ENCODE measurements around the gene BPIFB2. TPM values are rescaled to one million over a fixed set of nuclear protein-coding genes. Genes with fewer than 3 reads are reported as not detected.

The BPIFB2 gene
- total and polyA plus RNA-seq, 10 of the 15 experiments (the other 5 are each of a cell fraction or from before 2014, with no cell fraction given): not detected

GRCh38 chr20:32991792-32992641 is 15.5 kb upstream of the BPIFB2 start:
- Histone ChIP-seq H3K36me3 (ENCODE audit: control insufficient read depth in 2 of 2, insufficient read depth in 2 of 2, low read length in 1 of 2) (no peaks in the 10 kb centered on the region), H3K27me3 (replicated peaks in 1 of 2; ENCODE audit: control insufficient read depth in 2 of 2, insufficient read depth in 2 of 2, low read length in 1 of 2) (no peaks in the 10 kb centered on the region), H3K9ac (ENCODE audit: control insufficient read depth, insufficient read depth, low read length) (no peak overlapping the region), H4K20me1 (ENCODE audit: control insufficient read depth, insufficient read depth) (no peaks in the 10 kb centered on the region), H2AFZ (ENCODE audit: control insufficient read depth, low read depth, low read length) (no peak overlapping the region), H3K4me2 (ENCODE audit: control insufficient read depth, insufficient read depth) (no peak overlapping the region), H3K4me3 (no peak overlapping the region), H3K27ac (ENCODE audit: control insufficient read depth, insufficient read depth) (no peak overlapping the region), H3K4me1 (ENCODE audit: control insufficient read depth, insufficient read depth, low read length) (no peaks in the 10 kb centered on the region), H3K79me2 (ENCODE audit: control insufficient read depth, insufficient read depth, low read length) (no peaks in the 10 kb centered on the region), H3K9me3 (replicated peaks; ENCODE audit: control insufficient read depth, insufficient read depth, low read length) (no peaks in the 10 kb centered on the region)
- ChIA-PET CTCF (no interaction called here), POLR2A (no interaction called here), SMC1A (ENCODE audit: uncharacterized antibody, unreplicated experiment) (no interaction called here), RAD21 (ENCODE audit: unreplicated experiment) (no interaction called here)
- intact Hi-C loops (cut with micrococcal nuclease; ENCODE audit: unreplicated experiment) (no loop called here), in situ Hi-C loops (cut with MboI) (no loop called here)
- BruUV-seq (replicated peaks): no TSS peak
- no peak for FAIRE-seq
- WGBS (ENCODE audit: insufficient coverage, insufficient replicate concordance, low lambda C conversion rate, missing lambda C conversion rate): 55% methylated on average over 8 of the region's 8 CpGs
- no peak for ATAC-seq
- DNase-seq (ENCODE audit: low read depth, low spot score): no peak
- TF ChIP-seq RBBP5 (conservative IDR thresholded peaks at IDR 0.05) (no peak), MEF2B (IDR thresholded peaks at IDR 0.05; ENCODE audit: partially characterized antibody, poor library complexity, severe bottlenecking) (peak; percentile 18), SMC3 (IDR thresholded peaks at IDR 0.05; ENCODE audit: borderline replicate concordance, low read length) (no peak)

GRCh38 chr20:32993496-32994050 is 13.9 kb upstream of the BPIFB2 start:
- TF ChIP-seq NR2F1 (conservative IDR thresholded peaks at IDR 0.05): no peak
- TF ChIP-seq EED (IDR thresholded peaks at IDR 0.05; ENCODE audit: low read depth): no peak
- TF ChIP-seq IKZF2 (IDR thresholded peaks at IDR 0.05): no peak
- TF ChIP-seq PAX5 (IDR thresholded peaks at IDR 0.05; ENCODE audit: borderline replicate concordance, low read depth, low read length): no peak
- no peak for TF ChIP-seq TCF7 (IDR thresholded peaks at IDR 0.05; ENCODE audit: borderline replicate concordance)
- no peak for TF ChIP-seq ESRRA (IDR thresholded peaks at IDR 0.05; ENCODE audit: low read length)
- no peak for TF ChIP-seq GATAD2B (conservative IDR thresholded peaks at IDR 0.05; ENCODE audit: low read depth)
- no peak for TF ChIP-seq MXI1 (IDR thresholded peaks at IDR 0.05; ENCODE audit: low read depth, low read length)
- TF ChIP-seq SMAD1 (IDR thresholded peaks at IDR 0.05; ENCODE audit: low read depth, partially characterized antibody): no peak
- no peak for TF ChIP-seq YY1 (IDR thresholded peaks at IDR 0.05; ENCODE audit: low read depth, low read length)
- TF ChIP-seq SP1 (IDR thresholded peaks at IDR 0.05; ENCODE audit: low read depth, low read length): no peak
- no peak for TF ChIP-seq ATF7 (IDR thresholded peaks at IDR 0.05; ENCODE audit: low read depth)
- TF ChIP-seq STAT3 (IDR thresholded peaks at IDR 0.05; ENCODE audit: low read depth, low read length): no peak
- no peak for TF ChIP-seq CHD2 (IDR thresholded peaks at IDR 0.05; ENCODE audit: borderline replicate concordance, low read depth, low read length)
- ATAC-seq (no peak), FAIRE-seq (no peak), DNase-seq (ENCODE audit: low read depth, low spot score) (no peak)
- no TSS peak for BruUV-seq (replicated peaks)
- Histone ChIP-seq H4K20me1 (ENCODE audit: control insufficient read depth, insufficient read depth) (no peaks in the 10 kb centered on the region), H3K4me1 (ENCODE audit: control insufficient read depth, insufficient read depth, low read length) (no peaks in the 10 kb centered on the region), H3K27me3 (replicated peaks in 1 of 2; ENCODE audit: control insufficient read depth in 2 of 2, insufficient read depth in 2 of 2, low read length in 1 of 2) (no peaks in the 10 kb centered on the region), H3K79me2 (ENCODE audit: control insufficient read depth, insufficient read depth, low read length) (no peaks in the 10 kb centered on the region), H3K4me2 (ENCODE audit: control insufficient read depth, insufficient read depth) (no peak overlapping the region), H2AFZ (ENCODE audit: control insufficient read depth, low read depth, low read length) (no peak overlapping the region), H3K9me3 (replicated peaks; ENCODE audit: control insufficient read depth, insufficient read depth, low read length) (no peaks in the 10 kb centered on the region), H3K4me3 (no peak overlapping the region), H3K9ac (ENCODE audit: control insufficient read depth, insufficient read depth, low read length) (no peak overlapping the region), H3K27ac (ENCODE audit: control insufficient read depth, insufficient read depth) (no peak overlapping the region), H3K36me3 (ENCODE audit: control insufficient read depth in 2 of 2, insufficient read depth in 2 of 2, low read length in 1 of 2) (no peaks in the 10 kb centered on the region)
- in situ Hi-C loops (cut with MboI) (no loop called here), intact Hi-C loops (cut with micrococcal nuclease; ENCODE audit: unreplicated experiment) (no loop called here)
- ChIA-PET SMC1A (ENCODE audit: uncharacterized antibody, unreplicated experiment) (no interaction called here), POLR2A (no interaction called here), RAD21 (ENCODE audit: unreplicated experiment) (no interaction called here), CTCF (interaction anchor here (1.4 kb wide), 1 partner anchor 12 kb away, joined by 4 read pairs; no protein-coding TSS in a partner anchor)
- WGBS (ENCODE audit: insufficient coverage, insufficient replicate concordance, low lambda C conversion rate, missing lambda C conversion rate): 42% methylated on average over 8 of the region's 8 CpGs

Data from GM12878 (cell line).